HepG2 (cell line): ENCODE results near the gene SBNO2. TPM values are rescaled to one million over a fixed set of nuclear protein-coding genes. Genes with fewer than 3 reads are reported as not detected.

Experiments
- BHLHE40 ChIP-seq: IDR thresholded peaks from 2 replicates; pipeline ENCODE4 v1.6.1; 2011; ENCODE audit warnings: low read length, improper control_type of control experiment
- HNF4A ChIP-seq: sonication (generic); formaldehyde crosslinking; IDR thresholded peaks from 2 replicates; pipeline ENCODE4 v1.4.0; 2020; ENCODE audit warnings: missing genetic modification reagents
- LCORL ChIP-seq, 2 experiments: fragments of 450-650 bp in 1 of 2; sonication (generic) in 1 of 2; formaldehyde crosslinking in 1 of 2; IDR thresholded peaks; 2 replicates each; pipeline versions ENCODE4 v1.5.0 to v1.6.1; 2017 to 2020; ENCODE audit warnings: antibody characterized with exemption in 1 of 2, missing genetic modification reagents in 1 of 2
- MED1 ChIP-seq: sonication (generic); formaldehyde crosslinking; IDR thresholded peaks from 2 replicates; pipeline ENCODE4 v1.4.0; 2020; ENCODE audit warnings: missing genetic modification reagents
- NFE2L2 ChIP-seq: fragments of 150-350 bp; IDR thresholded peaks from 2 replicates; pipeline ENCODE4 v1.6.1; 2014; ENCODE audit warnings: low read length
- RBFOX2 ChIP-seq: fragments of 200-400 bp; formaldehyde crosslinking; IDR thresholded peaks from 2 replicates; pipeline ENCODE4 v1.6.1; 2017; ENCODE audit warnings: low read depth, mild to moderate bottlenecking, low read length
- RXRB ChIP-seq: IDR thresholded peaks from 2 replicates; pipeline ENCODE4 v1.6.1; 2016; ENCODE audit warnings: borderline replicate concordance, missing genetic modification reagents, missing compliant biosample characterization
- WIZ ChIP-seq: sonication (generic); formaldehyde crosslinking; IDR thresholded peaks from 2 replicates; pipeline ENCODE4 v1.5.1; 2020; ENCODE audit warnings: mild to moderate bottlenecking, missing genetic modification reagents
- XRCC5 ChIP-seq: fragments of 200-400 bp; formaldehyde crosslinking; optimal IDR thresholded peaks from 2 replicates; pipeline ENCODE3; 2017; ENCODE audit warnings: mild to moderate bottlenecking, low read length
- ZFX ChIP-seq: sonication (generic); formaldehyde crosslinking; IDR thresholded peaks from 2 replicates; pipeline ENCODE4 v1.4.0; 2020; ENCODE audit warnings: mild to moderate bottlenecking, low read depth, missing genetic modification reagents, moderate library complexity
- ZFY ChIP-seq: sonication (generic); formaldehyde crosslinking; IDR thresholded peaks from 2 replicates; pipeline ENCODE4 v1.4.0; 2020; ENCODE audit warnings: missing genetic modification reagents
- ZNF142 ChIP-seq: sonication (generic); formaldehyde crosslinking; IDR thresholded peaks from 2 replicates; pipeline ENCODE4 v1.4.0; 2020; ENCODE audit warnings: missing genetic modification reagents
- polyA plus RNA-seq, 8 experiments: library from polyadenylated mRNA; depleted of rRNA in 3 of 8; stranded (reverse) in 7 of 8; unstranded in 1 of 8; fragments of >200 nt; fragmentation: Illumina TruSeq in 4 of 8; extraction: Trizol in 4 of 8; gene quantifications; 2 replicates each; pipeline versions ENCODE4 v1.2.1 to v1.2.3, GENCODE V29; 2011 to 2016; ENCODE audit warnings: low read depth in 4 of 8, missing spikeins in 1 of 8, mixed read lengths in 1 of 8; ENCODE audit not compliant: insufficient read depth in 1 of 8
- total RNA-seq, 5 experiments: library from RNA; depleted of rRNA; stranded (reverse); fragments of >200 nt; fragmentation: Illumina TruSeq; extraction: Trizol; gene quantifications; 2 replicates each; pipeline ENCODE4 v1.2.3, GENCODE V29; 2016; ENCODE audit warnings: low read depth in 1 of 5
- TF ChIP-seq, protein P1 (sequence below): sonication (generic); formaldehyde crosslinking; IDR thresholded peaks from 2 replicates; pipeline ENCODE4 v1.4.0; 2020; ENCODE audit warnings: missing genetic modification reagents, mild to moderate bottlenecking, borderline replicate concordance
- TF ChIP-seq, protein P2 (sequence below): sonication (generic); formaldehyde crosslinking; IDR thresholded peaks from 2 replicates; pipeline ENCODE4 v1.4.0; 2020; ENCODE audit warnings: missing genetic modification reagents, low read depth, mild to moderate bottlenecking, borderline replicate concordance
- TF ChIP-seq, protein P3 (sequence below): sonication (generic); formaldehyde crosslinking; IDR thresholded peaks from 2 replicates; pipeline ENCODE4 v1.4.0; 2020; ENCODE audit warnings: missing genetic modification reagents

SBNO2 gene
- total and polyA plus RNA-seq, 2 of the 13 experiments (the other 11 are each of a cell fraction or from before 2014, with no cell fraction given): 8.6 to 10.4 TPM

DNA sequence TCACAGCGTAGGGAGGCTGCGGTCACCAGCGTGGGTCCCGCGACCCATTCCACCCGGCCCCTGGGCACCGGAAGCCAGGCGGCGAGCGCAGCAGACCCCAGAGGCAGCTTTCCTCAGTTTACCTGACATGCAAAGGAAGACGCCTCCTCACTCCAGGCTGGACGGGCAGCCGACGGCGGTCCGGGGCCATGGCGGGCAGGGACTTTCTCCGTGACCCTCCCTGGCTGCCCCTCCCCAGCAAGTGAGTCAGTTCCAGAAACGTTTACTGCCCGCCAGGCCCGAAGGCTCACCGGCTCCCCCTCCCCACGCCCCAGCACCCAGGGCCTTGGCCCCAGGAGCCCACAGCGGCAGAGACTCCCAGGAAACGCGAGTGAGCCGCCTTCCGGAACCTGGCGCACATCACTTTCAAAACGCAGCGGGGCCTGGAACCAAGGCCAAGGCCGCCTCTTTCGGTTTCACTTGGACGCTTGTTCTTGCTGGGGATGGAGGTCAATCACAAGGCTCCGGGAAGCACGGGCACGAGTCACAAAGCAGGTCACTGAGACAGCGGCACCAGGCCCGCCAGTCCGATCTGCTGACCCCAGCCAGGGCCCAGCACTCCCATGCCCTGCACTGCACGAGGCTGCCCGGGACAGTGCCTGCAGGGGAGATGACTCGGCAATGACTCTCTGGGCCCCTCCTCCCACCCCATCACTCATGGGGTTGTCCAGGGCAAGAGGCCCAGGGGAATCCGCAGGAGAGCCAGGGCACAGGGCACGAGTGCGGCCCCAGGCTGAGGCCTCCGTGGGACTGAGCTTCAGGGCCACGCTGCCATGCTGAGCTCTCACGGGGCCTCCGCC lies 5.3 kb downstream of the SBNO2 start (continued):
- TF ChIP-seq, protein P1, sequence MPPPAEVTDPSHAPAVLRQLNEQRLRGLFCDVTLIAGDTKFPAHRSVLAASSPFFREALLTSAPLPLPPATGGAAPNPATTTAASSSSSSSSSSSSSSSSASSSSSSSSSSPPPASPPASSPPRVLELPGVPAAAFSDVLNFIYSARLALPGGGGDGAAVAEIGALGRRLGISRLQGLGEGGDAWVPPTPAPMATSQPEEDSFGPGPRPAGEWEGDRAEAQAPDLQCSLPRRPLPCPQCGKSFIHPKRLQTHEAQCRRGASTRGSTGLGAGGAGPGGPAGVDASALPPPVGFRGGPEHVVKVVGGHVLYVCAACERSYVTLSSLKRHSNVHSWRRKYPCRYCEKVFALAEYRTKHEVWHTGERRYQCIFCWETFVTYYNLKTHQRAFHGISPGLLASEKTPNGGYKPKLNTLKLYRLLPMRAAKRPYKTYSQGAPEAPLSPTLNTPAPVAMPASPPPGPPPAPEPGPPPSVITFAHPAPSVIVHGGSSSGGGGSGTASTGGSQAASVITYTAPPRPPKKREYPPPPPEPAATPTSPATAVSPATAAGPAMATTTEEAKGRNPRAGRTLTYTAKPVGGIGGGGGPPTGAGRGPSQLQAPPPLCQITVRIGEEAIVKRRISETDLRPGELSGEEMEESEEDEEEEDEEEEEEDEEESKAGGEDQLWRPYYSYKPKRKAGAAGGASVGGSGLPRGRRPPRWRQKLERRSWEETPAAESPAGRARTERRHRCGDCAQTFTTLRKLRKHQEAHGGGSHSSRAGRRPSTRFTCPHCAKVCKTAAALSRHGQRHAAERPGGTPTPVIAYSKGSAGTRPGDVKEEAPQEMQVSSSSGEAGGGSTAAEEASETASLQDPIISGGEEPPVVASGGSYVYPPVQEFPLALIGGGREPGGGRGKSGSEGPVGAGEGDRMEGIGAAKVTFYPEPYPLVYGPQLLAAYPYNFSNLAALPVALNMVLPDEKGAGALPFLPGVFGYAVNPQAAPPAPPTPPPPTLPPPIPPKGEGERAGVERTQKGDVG (CRISPR knock-in tag): peak; percentile 96; the same call in 1 of the 2 replicates
- TF ChIP-seq HNF4A (CRISPR knock-in tag) (peak; percentile 20; the same call in 1 of the 2 replicates), ZNF142 (CRISPR knock-in tag) (no peak), ZFY (CRISPR knock-in tag) (peak; percentile 16; the same call in 1 of the 2 replicates), LCORL (IDR thresholded peaks at IDR 0.05) (no peak), LCORL (CRISPR knock-in tag; IDR thresholded peaks at IDR 0.05) (0 out of 2 replicates have a peak, but pooled peaks have one; percentile 23), RBFOX2 (peak; percentile 61; the same call in 1 of the 2 replicates), BHLHE40 (0 out of 2 replicates have a peak, but pooled peaks have one; percentile 12), ZFX (CRISPR knock-in tag) (peak; percentile 63), MED1 (peak; percentile 23; the same call in 1 of the 2 replicates), NFE2L2 (peak; percentile 32; the same call in 1 of the 2 replicates), WIZ (CRISPR knock-in tag) (no peak), XRCC5 (peak; percentile 49), RXRB (0 out of 2 replicates have a peak, but pooled peaks have one; percentile 10)
- TF ChIP-seq, protein P2, sequence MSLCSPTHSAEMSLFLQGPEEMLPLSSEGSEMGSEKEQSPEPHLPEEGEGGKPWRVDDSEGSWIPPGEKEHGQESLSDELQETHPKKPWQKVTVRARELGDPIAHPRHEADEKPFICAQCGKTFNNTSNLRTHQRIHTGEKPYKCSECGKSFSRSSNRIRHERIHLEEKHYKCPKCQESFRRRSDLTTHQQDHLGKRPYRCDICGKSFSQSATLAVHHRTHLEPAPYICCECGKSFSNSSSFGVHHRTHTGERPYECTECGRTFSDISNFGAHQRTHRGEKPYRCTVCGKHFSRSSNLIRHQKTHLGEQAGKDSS (CRISPR knock-in tag): no peak
- TF ChIP-seq, protein P3, sequence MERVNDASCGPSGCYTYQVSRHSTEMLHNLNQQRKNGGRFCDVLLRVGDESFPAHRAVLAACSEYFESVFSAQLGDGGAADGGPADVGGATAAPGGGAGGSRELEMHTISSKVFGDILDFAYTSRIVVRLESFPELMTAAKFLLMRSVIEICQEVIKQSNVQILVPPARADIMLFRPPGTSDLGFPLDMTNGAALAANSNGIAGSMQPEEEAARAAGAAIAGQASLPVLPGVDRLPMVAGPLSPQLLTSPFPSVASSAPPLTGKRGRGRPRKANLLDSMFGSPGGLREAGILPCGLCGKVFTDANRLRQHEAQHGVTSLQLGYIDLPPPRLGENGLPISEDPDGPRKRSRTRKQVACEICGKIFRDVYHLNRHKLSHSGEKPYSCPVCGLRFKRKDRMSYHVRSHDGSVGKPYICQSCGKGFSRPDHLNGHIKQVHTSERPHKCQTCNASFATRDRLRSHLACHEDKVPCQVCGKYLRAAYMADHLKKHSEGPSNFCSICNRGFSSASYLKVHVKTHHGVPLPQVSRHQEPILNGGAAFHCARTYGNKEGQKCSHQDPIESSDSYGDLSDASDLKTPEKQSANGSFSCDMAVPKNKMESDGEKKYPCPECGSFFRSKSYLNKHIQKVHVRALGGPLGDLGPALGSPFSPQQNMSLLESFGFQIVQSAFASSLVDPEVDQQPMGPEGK: no peak; the same call in none of the 2 replicates
